ENCODE measurements around the gene OSBPL5. TPM values are rescaled to one million over a fixed set of nuclear protein-coding genes. Genes with fewer than 3 reads are reported as not detected.

Gene OSBPL5
- total RNA-seq, 1 donor from 2014 or later: 92.0 TPM

GRCh38 chr11:3109921-3110706 is 55.0 kb downstream of the OSBPL5 start:
- Histone ChIP-seq H3K9me3 (no peaks in the 10 kb centered on the region), H3K27ac (no peak overlapping the region), H3K4me1 (no peaks in the 10 kb centered on the region), H3K4me3 (no peak overlapping the region), H3K36me3 (peaks cover 35 to 54% of the 10 kb centered on the region in 2 donors), H3K27me3 (no peaks in the 10 kb centered on the region)
- intact Hi-C loops (cut with DNase I): loop anchor here (1.0 kb wide), 1 partner anchor 107 kb away; no protein-coding TSS in a partner anchor
- DNase-seq (ENCODE audit: low spot score in 2 of 2): peak in 1 of 2 donors; percentile 65
- TF ChIP-seq CTCF (IDR thresholded peaks at IDR 0.05): peak; percentile 53 to 67 (median 55)

GRCh38 chr11:3109434-3109833 is 55.7 kb downstream of the OSBPL5 start:
- no peaks in the 10 kb centered on the region for H3K27me3 ChIP-seq
- H3K4me3 ChIP-seq: no peak overlapping the region
- H3K4me1 ChIP-seq: no peaks in the 10 kb centered on the region
- TF ChIP-seq CTCF (IDR thresholded peaks at IDR 0.05): no peak
- DNase-seq (ENCODE audit: low spot score in 2 of 2): peak in 1 of 2 donors; percentile 61
- H3K27ac ChIP-seq: no peak overlapping the region
- intact Hi-C loops (cut with DNase I): no loop called here
- no peaks in the 10 kb centered on the region for H3K9me3 ChIP-seq
- H3K36me3 ChIP-seq: peaks cover 41 to 59% of the 10 kb centered on the region in 2 donors

GRCh38 chr11:3108183-3108721 is 56.9 kb downstream of the OSBPL5 start:
- no peak for TF ChIP-seq CTCF (IDR thresholded peaks at IDR 0.05)
- Histone ChIP-seq H3K27ac (no peak overlapping the region), H3K27me3 (no peaks in the 10 kb centered on the region), H3K4me3 (no peak overlapping the region), H3K4me1 (no peaks in the 10 kb centered on the region), H3K9me3 (no peaks in the 10 kb centered on the region), H3K36me3 (peaks cover 49 to 69% of the 10 kb centered on the region in 2 donors)
- intact Hi-C loops (cut with DNase I): no loop called here
- peak in 1 of 2 donors; percentile 49 for DNase-seq (ENCODE audit: low spot score in 2 of 2)

- Histone ChIP-seq H3K4me1 (no peaks in the 10 kb centered on the region), H3K27me3 (no peaks in the 10 kb centered on the region), H3K9me3 (no peaks in the 10 kb centered on the region), H3K36me3 (peaks cover 49 to 72% of the 10 kb centered on the region in 2 donors), H3K27ac (no peak overlapping the region), H3K4me3 (no peak overlapping the region)
- DNase-seq (ENCODE audit: low spot score in 2 of 2): peak in 1 of 2 donors; percentile 61
- intact Hi-C loops (cut with DNase I): no loop called here
- TF ChIP-seq CTCF (IDR thresholded peaks at IDR 0.05): no peak
Measured at GRCh38 chr11:3107608-3108182, 57.4 kb downstream of the OSBPL5 start.

- peak; percentile 3 to 61 for DNase-seq (ENCODE audit: low spot score in 2 of 2)
- Histone ChIP-seq H3K4me3 (no peak overlapping the region), H3K27ac (no peak overlapping the region), H3K9me3 (no peaks in the 10 kb centered on the region), H3K4me1 (no peaks in the 10 kb centered on the region), H3K27me3 (no peaks in the 10 kb centered on the region), H3K36me3 (peaks cover 52 to 73% of the 10 kb centered on the region in 2 donors)
- no peak for TF ChIP-seq CTCF (IDR thresholded peaks at IDR 0.05)
- intact Hi-C loops (cut with DNase I): no loop called here
Measured at GRCh38 chr11:3106736-3107524, 58.2 kb downstream of the OSBPL5 start.
